CD1c-positive myeloid dendritic cell (primary cell): ENCODE data around the gene LAYN.

Experiments
- DNase-seq: peaks from one replicate; pipeline ENCODE4 v3.0.0-alpha.2; 2016; ENCODE audit errors: extremely low spot score

LAYN gene

DNA sequence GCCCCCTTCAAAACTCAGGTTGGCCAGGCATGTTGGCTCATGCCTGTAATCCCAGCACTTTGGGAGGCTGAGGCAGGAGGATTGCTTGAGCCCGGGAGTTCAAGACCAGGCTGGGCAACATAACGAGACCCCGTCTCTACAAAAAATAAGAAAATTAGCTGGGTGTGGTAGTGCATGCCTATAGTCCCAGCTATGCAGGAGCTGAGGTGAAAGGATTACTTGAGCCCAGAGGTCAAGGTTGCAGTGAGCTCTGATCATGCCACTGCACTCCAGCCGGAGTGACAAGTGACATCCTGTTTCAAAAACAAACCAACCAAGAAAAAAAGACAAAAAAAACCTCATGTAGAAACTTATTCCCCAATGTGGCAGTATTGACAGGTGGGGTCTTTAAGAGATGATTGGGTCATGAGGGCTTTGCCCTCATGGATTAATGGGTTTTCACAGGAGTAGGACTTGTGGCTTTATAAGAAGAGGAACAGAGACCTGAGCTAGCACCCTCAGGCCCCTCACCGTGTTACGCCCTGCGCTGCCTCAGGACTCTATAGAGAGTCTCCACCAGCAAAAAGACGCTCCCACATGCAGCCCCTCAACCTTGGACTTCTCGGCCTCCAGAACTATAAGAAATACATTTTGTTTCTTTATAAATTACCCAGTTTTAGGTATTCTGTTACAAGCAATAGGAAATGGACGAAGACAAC, 22.3 kb downstream of the LAYN start:
- no peak for DNase-seq

GRCh38 chr11:111565114-111565720, 24.7 kb downstream of the LAYN start:
- DNase-seq = peak; percentile 86

DNA sequence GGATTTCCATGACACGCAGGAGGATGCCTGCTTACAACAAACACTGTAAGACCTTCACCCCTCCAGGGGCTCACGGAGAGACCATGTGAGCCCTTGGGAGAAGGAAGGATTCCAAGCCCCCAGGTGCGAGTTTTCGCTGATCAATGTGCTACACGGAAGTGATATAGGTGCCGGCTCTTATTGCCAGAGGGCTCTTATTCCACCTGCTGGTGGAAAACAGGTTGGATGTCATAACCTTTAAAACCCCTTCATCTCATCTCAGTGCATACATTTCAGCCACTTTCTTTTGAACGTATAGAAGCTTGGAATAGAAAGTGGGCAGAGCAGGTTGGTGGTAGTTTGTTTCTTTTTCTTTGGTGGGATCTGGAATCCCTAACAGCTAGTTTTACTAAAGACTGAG, 25.8 kb downstream of the LAYN start:
- no peak for DNase-seq

- no peak for DNase-seq
These were observed 29.0 kb downstream of the LAYN start for GRCh38 chr11:111569476-111569875.

DNA sequence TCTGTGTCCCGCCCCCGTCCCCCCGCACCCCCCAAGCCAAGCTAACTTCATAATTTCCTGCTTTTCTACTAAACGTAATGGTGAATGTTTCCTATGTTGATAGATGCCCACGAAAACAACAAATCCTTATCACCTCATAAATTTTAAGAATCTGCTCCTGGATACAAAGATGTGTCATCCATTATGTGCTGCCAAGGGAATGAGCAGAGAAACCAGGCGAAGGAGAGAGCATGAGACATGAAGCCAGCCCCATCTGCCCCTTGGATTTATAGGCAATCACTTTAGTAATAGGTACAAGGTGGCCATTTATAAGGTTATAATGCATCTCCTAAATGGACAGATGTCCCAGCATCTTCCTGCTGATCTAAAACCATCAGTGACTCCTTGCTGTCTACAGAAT, 30.3 kb downstream of the LAYN start:
- no peak for DNase-seq

DNA sequence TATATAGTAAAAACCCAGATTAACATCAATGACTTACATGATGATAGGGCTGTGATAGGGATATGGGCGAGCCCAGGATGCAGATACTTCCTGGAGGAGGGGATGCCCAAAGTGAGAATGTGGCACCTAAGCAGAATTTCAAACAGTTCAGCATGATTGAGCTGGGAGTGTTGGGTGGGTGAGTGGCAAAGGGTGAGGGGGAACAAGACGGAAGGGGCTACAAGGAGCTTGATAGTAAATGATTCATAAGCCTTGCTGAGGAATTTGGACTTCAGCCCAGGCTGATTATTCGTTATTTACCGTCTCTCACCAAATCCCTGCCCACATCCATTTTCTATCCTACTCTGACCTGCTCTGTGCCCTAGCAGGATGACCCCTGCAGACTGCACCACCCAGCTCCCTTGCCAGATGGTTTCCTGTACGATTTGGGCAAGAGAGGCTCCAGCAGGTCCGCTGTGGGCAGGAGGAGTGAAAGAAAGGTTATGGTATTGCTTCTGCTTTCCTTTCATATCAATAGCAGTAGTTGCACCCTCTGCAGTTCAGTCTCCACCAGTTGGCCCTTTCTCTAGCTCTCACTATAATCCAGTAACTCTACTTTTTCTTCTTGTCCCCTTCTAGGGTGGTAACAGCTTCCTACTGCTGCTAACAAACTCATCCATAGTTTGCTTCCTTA, 31.4 kb downstream of the LAYN start:
- DNase-seq = no peak

DNA sequence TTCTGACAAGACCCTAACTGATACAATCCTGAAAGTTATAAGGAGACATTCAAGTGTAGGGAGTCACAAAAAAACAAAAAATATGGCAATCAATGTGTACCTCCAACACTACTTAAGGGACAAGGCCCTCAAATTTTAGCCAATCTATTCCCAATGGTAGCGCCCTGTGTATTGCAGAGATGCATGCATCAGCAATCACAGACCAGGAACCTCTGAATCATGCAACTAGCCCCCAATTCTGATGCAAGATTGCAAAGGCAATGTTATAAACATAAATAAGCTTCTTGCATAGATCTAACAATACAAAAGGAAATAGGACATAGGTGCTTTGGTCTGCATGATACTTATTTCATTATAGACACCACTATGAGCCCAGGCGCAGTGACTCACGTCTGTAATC, 32.1 kb downstream of the LAYN start:
- no peak for DNase-seq

DNA sequence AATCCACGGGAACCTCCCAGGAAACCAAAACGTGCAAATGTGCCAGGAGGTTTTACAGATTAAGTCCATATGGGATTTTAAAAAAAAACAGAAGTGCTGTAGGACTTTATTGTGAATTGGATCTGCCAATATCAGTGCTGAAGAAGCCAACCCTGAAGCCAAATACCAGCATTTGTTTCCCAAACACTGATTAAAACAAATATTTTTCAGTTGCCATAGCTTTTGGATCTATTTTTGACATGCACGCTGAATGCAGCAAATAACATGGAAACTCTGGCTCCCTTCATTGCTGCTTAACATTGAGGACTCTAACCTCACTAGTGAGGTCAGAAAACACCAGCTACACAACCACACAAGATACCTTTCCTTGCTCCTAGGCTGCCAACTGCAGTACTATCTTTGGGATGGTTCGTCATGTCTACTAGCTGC, 33.3 kb downstream of the LAYN start:
- no peak for DNase-seq

GRCh38 chr11:111574373-111575225, 34.1 kb downstream of the LAYN start:
- no peak for DNase-seq

DNA sequence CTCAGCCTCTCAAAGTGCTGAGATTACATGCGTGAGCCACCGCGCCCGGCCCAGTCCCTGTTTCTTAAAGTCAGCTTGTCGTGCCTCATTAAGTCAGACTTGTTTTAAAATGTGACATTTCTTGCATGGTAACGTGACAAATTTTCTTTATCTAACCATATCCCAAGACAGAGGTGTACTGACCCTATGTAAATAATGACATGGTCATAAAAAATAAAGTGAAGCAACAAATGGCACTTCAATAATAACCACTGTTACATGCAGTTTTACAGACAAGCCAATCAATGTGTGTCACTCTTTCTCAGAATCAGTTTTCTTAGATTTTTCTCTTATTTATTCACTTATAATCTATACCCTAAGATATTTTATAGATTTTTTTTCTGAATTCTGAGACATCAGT, 35.2 kb downstream of the LAYN start:
- DNase-seq = no peak

GRCh38 chr11:111577821-111578220, 37.3 kb downstream of the LAYN start:
- no peak for DNase-seq

DNA sequence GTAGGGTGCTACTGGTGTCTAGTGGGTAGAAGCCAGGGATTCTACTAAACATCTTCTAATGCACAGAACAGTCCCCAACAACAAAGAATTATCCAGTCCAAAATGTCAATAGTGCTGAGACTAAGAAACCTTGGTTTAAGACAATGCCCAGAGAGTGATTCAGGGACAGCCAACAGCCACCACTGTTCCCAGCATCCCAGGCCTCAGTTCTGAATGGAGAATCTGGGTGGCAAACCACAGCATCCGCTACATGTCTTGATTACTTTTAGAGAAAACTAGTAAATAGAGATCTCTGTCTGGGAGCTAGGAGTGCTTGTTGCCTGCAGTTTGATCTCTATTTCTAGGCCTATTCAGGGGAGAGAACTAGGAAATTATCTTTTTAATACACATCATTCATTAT, 40.8 kb downstream of the LAYN start:
- no peak for DNase-seq

DNA sequence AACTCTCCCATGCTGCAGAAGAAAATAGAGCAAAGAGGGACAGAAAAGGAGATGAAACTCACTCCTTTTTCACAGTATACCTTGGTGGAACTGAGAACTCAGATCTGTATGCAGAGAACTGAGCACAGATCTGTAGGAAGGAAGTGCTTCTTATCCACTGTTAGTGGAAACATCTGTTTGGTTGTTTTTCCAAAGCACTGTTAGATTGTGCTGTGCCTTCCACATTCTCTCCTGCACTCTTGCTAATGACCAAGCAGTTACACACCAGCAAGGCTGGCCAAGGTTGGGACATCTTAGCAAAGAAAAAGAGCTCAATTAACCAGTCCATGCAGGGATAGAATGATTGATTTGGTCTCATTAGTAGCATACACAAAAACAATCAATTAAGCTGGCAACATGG, 41.6 kb downstream of the LAYN start:
- no peak for DNase-seq

- no peak for DNase-seq
These were observed 42.4 kb downstream of the LAYN start for GRCh38 chr11:111582881-111583280.

GRCh38 chr11:111585371-111585770, 44.9 kb downstream of the LAYN start:
- DNase-seq = peak; percentile 74

- peak; percentile 74 for DNase-seq
These were observed 45.9 kb downstream of the LAYN start for GRCh38 chr11:111586388-111586831.

DNA sequence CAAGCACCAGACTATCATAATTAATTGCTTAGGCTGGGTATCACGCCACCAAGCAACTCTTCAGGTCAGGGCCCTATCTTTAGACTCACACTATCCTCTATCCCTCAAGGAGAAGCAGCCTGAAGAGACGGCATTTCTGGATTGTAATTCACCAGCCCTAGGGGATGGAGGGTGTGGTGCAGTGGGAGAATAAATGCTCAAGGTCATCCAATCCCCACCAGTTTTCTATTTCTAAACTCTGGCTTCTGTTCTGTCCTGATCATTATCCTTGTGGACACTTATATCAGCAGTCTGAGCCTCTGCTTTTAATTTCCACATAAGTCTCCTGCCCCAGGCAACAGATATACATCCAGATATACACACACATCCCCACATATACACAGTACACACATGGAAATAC, 48.6 kb downstream of the LAYN start:
- no peak for DNase-seq

DNA sequence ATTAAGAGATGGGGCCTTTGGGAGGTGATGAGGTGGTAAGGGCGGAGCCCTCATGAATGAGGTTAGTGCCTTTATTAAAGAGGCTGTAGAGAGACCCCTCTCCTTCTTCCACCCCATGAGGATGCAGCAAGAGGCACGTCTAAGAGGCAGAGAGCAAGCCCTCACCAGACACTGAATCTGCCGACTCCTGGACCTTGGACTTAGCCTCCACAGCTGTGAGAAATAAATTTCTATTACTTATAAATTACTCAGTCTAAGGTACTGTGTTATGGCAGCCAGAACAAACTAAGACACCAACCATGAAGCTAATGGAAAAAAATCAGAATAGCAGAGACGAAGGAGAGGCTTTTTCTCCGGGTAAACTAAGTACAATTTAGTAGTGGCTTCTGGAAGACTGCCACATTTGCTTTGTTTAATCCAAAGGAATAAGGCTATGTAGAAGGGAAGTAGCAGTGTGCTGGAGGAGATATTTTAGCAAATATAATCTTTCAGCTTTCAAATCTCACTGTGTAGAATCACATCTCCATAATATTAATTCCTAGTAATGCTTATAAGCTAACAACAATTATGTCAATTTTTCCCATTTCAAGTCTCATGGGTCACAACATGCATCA, 49.5 kb downstream of the LAYN start:
- no peak for DNase-seq

DNA sequence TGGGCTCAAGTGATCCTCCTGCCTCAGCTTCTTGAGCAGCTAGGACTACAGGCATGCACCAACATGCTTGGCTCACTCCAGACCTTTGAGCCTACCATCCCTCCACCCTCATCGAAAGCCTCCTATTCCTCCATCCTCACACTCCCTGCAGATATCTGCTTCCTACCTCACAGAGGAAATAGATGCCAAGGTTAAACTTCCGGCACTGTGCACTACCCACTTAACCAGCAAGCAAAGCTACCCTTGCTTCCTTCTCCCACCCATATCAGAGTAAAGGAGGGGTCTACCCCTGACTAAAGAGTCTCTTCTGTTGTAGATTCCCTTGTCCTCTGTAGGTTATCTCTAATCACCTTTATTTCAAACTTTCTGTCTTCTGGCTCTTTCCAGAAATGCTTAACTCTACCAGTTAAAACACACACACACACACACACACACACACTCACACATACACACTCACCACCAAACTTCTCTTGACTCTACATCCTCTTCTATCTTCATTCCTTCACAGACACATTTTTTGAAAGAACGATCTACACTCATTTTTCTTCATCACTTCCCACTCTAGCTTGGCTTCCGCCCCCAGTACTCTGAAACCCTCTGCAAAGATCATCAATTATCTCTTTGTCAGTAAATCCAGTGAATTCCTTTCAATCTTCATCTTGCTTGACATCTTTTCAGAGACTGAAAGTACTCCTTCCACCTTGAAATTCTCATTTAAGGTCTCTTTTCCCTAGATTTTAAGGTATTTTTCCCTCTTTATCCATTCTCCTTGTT, 50.9 kb downstream of the LAYN start:
- no peak for DNase-seq

- DNase-seq = no peak
These were observed 52.0 kb downstream of the LAYN start for GRCh38 chr11:111592491-111592890.

DNA sequence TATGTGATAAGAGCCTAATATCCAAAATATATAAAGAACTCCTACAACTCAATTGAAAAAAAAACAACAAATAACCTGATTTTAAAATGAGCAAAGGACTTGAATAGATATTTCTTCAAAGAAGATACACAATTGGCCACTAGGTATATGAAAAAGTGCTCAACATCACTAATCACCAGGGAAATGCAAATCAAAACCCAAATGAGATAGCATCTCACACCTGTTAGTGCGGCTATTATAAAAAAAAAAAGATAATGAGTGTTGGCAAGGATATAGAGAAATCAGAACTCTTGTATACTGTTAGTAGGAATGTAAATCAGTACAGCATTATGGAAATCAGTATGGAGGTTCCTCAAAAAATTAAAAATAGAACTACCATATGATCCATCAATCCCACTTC, 55.8 kb downstream of the LAYN start:
- DNase-seq = no peak
